ENCODE results near the gene PRPF31.

PRPF31 gene

GRCh38 chr19:54107876-54108490, 7.6 kb upstream of the PRPF31 start:
- DNase-seq, result no peak

GRCh38 chr19:54108496-54108895, 7.1 kb upstream of the PRPF31 start:
- no peak for DNase-seq

GRCh38 chr19:54109651-54110050, 5.9 kb upstream of the PRPF31 start:
- DNase-seq, result no peak

GRCh38 chr19:54114340-54115108, 1.0 kb upstream of the PRPF31 start:
- DNase-seq, result peak; percentile 23

- DNase-seq, result no peak
Observed at GRCh38 chr19:54121259-54121658, 5.7 kb downstream of the PRPF31 start.

- no peak for DNase-seq
Observed at GRCh38 chr19:54123682-54124081, 8.1 kb downstream of the PRPF31 start.

- no peak for DNase-seq
Observed at GRCh38 chr19:54124393-54124792, 8.8 kb downstream of the PRPF31 start.

GRCh38 chr19:54125713-54126112, 10.2 kb downstream of the PRPF31 start:
- no peak for DNase-seq

GRCh38 chr19:54127688-54128440, 12.3 kb downstream of the PRPF31 start:
- no peak for DNase-seq

- DNase-seq, result no peak
Observed at GRCh38 chr19:54128441-54128725, 12.8 kb downstream of the PRPF31 start.

GRCh38 chr19:54128796-54129616, 13.5 kb downstream of the PRPF31 start:
- DNase-seq, result no peak

GRCh38 chr19:54129617-54129996, 14.1 kb downstream of the PRPF31 start:
- DNase-seq, result no peak

- no peak for DNase-seq
Observed at GRCh38 chr19:54133312-54133956, 17.9 kb downstream of the PRPF31 start.

GRCh38 chr19:54133957-54134590, 18.5 kb downstream of the PRPF31 start:
- DNase-seq, result no peak

GRCh38 chr19:54136086-54136863, 20.7 kb downstream of the PRPF31 start:
- no peak for DNase-seq

- peak; percentile 98 for DNase-seq
Observed at GRCh38 chr19:54136864-54137698, 21.5 kb downstream of the PRPF31 start.

- peak; percentile 30 for DNase-seq
Observed at GRCh38 chr19:54137699-54138488, 22.3 kb downstream of the PRPF31 start, which contains the start of gene CNOT3. Gene CNOT3 (plus strand): TSS chr19:54137762. CDS start chr19:54142979, 5,217 bp downstream.

- no peak for DNase-seq
Observed at GRCh38 chr19:54138489-54139256, 23.1 kb downstream of the PRPF31 start.

- no peak for DNase-seq
Observed at GRCh38 chr19:54141356-54141755, 25.8 kb downstream of the PRPF31 start.

Measured in activated CD4-positive, alpha-beta T cell treated with anti-CD3 and anti-CD28 coated beads, Interleukin-2, amount 50 U/mL, for 1 hour (primary cell).